ENCODE results near the gene IMMP2L.
"Not testable (repeated sequence)": the region's sequence is repeated elsewhere in the genome, so short reads cannot be mapped to it uniquely, and the experiment has no call there.

IMMP2L gene

GRCh38 chr7:111262293-111263116 lies 299.8 kb downstream of the IMMP2L start:
- H3K27ac ChIP-seq, result peak overlapping the region; percentile 28; the same call in 1 of the 2 replicates
- TF ChIP-seq ZFX (IDR thresholded peaks at IDR 0.05), result no peak
- no peak for TF ChIP-seq CTCF (conservative IDR thresholded peaks at IDR 0.05)

- TF ChIP-seq ZFX (IDR thresholded peaks at IDR 0.05) (no peak), CTCF (conservative IDR thresholded peaks at IDR 0.05) (no peak)
- H3K27ac ChIP-seq, result no peak overlapping the region
Observed at GRCh38 chr7:111261496-111261895, 300.8 kb downstream of the IMMP2L start.

- TF ChIP-seq ZFX (IDR thresholded peaks at IDR 0.05) (no peak), CTCF (conservative IDR thresholded peaks at IDR 0.05) (no peak)
- no peak overlapping the region for H3K27ac ChIP-seq
Observed at GRCh38 chr7:111259991-111260390, 302.3 kb downstream of the IMMP2L start.

DNA sequence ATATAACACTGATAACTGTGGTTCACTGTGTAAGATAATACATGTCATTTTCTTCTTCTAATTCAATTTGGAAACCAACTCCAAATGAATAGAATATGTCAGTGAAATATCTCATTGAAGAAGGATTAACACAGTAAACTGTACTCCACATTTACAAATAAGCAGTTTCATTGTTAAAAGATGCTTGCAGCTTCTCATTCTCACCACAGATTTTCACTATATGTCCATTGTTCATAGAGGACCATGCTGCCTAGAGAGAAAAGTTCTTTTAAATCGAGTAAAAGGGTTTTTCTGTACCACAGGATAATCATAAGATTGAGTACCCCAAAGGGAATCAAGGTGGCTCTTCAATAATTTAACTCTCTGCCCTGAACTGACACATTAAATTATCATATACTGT lies 305.9 kb downstream of the IMMP2L start:
- no peak overlapping the region for H3K27ac ChIP-seq
- no peak for TF ChIP-seq CTCF (conservative IDR thresholded peaks at IDR 0.05)
- TF ChIP-seq ZFX (IDR thresholded peaks at IDR 0.05), result no peak

- TF ChIP-seq ZFX (IDR thresholded peaks at IDR 0.05) (no peak), CTCF (conservative IDR thresholded peaks at IDR 0.05) (no peak)
- H3K27ac ChIP-seq, result no peak overlapping the region
Observed at GRCh38 chr7:111255576-111255975, 306.7 kb downstream of the IMMP2L start.

DNA sequence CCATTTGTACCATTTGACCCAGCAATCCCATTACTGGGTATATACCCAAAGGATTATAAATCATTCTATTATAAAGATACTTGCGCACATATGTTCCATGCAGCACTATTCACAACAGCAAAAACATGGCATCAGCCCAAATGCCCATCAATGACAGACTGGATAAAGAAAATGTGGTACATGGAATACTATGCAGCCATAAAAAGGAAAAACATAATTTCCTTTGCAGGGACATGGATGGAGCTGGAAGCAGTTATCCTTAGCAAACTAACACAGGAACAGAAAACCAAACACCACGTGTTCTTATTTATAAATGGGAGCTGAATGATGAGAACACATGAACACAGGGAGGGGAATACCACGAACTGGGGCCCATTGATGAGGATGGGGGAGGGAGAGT lies 310.9 kb downstream of the IMMP2L start:
- H3K27ac ChIP-seq, result not testable (repeated sequence)

DNA sequence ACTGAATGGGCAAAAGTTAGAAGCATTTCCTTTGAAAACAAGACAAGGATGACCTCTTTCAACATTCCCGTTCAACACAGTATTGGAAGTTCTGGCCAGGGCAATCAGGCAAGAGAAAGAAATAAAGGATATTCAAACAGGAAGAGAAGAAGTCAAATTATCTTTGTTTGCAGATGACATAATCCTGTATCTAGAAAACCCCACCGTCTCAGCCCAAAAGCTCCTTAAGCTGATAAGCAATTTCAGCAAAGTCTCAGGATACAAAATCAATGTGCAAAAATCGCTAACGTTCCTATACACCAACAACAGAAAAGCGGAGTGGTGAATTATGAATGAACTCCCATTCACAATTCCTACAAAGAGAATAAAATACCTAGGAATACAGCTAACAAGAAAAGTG lies 312.5 kb downstream of the IMMP2L start:
- H3K27ac ChIP-seq, result not testable (repeated sequence)

GRCh38 chr7:111242141-111242755 lies 320.0 kb downstream of the IMMP2L start:
- no peak overlapping the region for H3K27ac ChIP-seq
- no peak for TF ChIP-seq ZFX (IDR thresholded peaks at IDR 0.05)
- no peak for TF ChIP-seq CTCF (conservative IDR thresholded peaks at IDR 0.05)

All from C4-2B (cell line).